Cardiac muscle cell (in vitro differentiated cells and primary cell): Measurements from ENCODE around the gene ARHGAP25. TPM values are rescaled to one million over a fixed set of nuclear protein-coding genes. Genes with fewer than 3 reads are reported as not detected.
A peak's percentile ranks its signal among the peaks of the same experiment; 100 is the strongest.

Experiments
- DNase-seq, 2 donors: peaks; one replicate each; pipeline versions ENCODE4 v3.0.0 to v3.0.0-alpha.2; 2010 to 2017; ENCODE audit warnings: low read depth in 1 of 2, low spot score in 1 of 2
- H3K27ac ChIP-seq: fragments of 200-600 bp; sonication (generic); 2 replicates; pipeline ENCODE4 v1.5.1; 2016
- H3K27me3 ChIP-seq: fragments of 200-600 bp; sonication (generic); 2 replicates; pipeline ENCODE4 v1.6.0; 2016; ENCODE audit warnings: control low read depth
- H3K36me3 ChIP-seq: fragments of 200-600 bp; sonication (generic); 2 replicates; pipeline ENCODE4 v1.5.1; 2016; ENCODE audit warnings: control low read depth
- H3K4me1 ChIP-seq: fragments of 200-600 bp; sonication (generic); 2 replicates; pipeline ENCODE4 v1.8.1; 2017; ENCODE audit warnings: low read depth, mild to moderate bottlenecking, mixed run types
- H3K4me3 ChIP-seq: fragments of 200-600 bp; sonication (generic); 2 replicates; pipeline ENCODE4 v1.5.1; 2016; ENCODE audit warnings: mild to moderate bottlenecking
- H3K9me3 ChIP-seq: fragments of 200-600 bp; sonication (generic); 2 replicates; pipeline ENCODE4 v1.5.1; 2017; ENCODE audit warnings: low read depth, mild to moderate bottlenecking, control low read depth
- polyA plus RNA-seq: library from polyadenylated mRNA; unstranded; fragments of >200 nt; fragmentation: Nextera tagmentation; extraction: Ambion mirVana; gene quantifications from 2 replicates; pipeline ENCODE4 v1.2.1, GENCODE V29; 2016
- total RNA-seq: library from RNA; depleted of rRNA; stranded (reverse); fragments of >200 nt; gene quantifications from 2 replicates; pipeline ENCODE4 v1.2.3, GENCODE V29; 2016
- TF ChIP-seq, protein P1 (sequence below): IDR thresholded peaks from 2 replicates; pipeline ENCODE4 v1.5.1; 2012; ENCODE audit warnings: low read depth, mild to moderate bottlenecking, low read length

Gene ARHGAP25
- total and polyA plus RNA-seq, 2 experiments from 2014 or later: 3.9 to 7.7 TPM

DNA sequence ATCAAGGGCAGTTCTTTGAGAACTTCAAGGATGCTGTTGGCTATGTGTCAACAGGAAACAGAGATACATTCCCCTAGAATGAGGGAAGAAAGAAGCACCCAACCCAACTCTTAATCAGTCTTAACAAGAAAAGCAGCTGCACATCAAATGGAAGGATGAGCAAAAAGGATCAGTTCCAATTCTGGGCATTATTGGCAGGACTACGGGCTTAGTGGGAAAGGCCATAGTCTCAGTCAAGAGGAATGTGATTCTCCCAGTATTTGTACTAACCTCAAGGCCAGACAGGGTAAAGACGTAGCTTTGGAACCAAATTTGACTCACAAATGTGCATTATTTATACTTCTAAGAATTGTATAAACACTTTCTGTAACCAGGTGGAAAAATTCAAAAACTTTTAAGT is 118.4 kb downstream of the ARHGAP25 start:
- TF ChIP-seq, protein P1, sequence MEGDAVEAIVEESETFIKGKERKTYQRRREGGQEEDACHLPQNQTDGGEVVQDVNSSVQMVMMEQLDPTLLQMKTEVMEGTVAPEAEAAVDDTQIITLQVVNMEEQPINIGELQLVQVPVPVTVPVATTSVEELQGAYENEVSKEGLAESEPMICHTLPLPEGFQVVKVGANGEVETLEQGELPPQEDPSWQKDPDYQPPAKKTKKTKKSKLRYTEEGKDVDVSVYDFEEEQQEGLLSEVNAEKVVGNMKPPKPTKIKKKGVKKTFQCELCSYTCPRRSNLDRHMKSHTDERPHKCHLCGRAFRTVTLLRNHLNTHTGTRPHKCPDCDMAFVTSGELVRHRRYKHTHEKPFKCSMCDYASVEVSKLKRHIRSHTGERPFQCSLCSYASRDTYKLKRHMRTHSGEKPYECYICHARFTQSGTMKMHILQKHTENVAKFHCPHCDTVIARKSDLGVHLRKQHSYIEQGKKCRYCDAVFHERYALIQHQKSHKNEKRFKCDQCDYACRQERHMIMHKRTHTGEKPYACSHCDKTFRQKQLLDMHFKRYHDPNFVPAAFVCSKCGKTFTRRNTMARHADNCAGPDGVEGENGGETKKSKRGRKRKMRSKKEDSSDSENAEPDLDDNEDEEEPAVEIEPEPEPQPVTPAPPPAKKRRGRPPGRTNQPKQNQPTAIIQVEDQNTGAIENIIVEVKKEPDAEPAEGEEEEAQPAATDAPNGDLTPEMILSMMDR: no peak
- H3K27me3 ChIP-seq: peaks cover 41% of the 10 kb centered on the region
- H3K9me3 ChIP-seq: no peaks in the 10 kb centered on the region
- H3K4me3 ChIP-seq: no peak overlapping the region
- no peak overlapping the region for H3K27ac ChIP-seq
- DNase-seq: no peak
- no peaks in the 10 kb centered on the region for H3K36me3 ChIP-seq
- H3K4me1 ChIP-seq: peaks cover 2% of the 10 kb centered on the region

DNA sequence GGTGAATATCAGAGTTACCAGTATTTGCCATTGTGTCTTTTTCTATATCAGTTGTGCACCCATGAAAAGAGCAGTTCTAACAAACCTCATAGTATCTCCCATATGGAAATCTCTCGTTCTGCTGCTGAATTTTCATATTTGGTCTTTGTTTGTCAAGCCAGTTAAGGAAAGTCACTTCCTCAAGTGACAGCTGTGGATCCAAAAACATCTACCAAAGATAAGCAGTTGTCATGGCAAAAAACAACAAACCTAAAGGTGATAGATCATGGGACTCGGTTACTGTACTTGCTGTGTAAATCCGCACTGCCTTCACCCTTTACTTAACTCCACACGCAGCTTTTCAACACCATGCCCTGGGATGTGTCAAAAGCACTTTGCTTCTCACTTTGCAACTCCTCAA is 119.3 kb downstream of the ARHGAP25 start:
- DNase-seq: peak; percentile 21 to 71
- no peaks in the 10 kb centered on the region for H3K36me3 ChIP-seq
- H3K9me3 ChIP-seq: no peaks in the 10 kb centered on the region
- TF ChIP-seq, protein P1: no peak
- H3K27me3 ChIP-seq: peaks cover 44% of the 10 kb centered on the region
- H3K27ac ChIP-seq: no peak overlapping the region
- H3K4me1 ChIP-seq: peaks cover 5% of the 10 kb centered on the region
- H3K4me3 ChIP-seq: no peak overlapping the region

DNA sequence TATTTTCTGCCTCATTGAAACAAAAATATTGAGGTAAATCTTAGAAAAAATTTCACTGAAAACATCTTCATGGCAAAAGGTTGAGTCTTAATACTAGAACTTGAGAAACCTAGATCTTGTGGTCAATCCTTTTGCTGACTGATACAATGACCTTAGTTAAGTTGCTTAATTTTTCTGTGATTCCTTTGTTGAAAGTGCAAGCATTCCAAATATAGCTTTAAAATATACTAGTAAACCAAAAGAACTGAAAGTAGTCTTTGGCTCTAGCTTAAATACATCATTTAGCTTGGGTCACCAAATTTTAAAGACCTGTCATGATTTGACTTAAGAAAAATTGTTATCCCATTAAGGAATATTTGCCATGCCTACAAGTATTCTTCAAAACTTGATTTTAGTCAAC is 119.9 kb downstream of the ARHGAP25 start:
- Histone ChIP-seq H3K27me3 (peaks cover 44% of the 10 kb centered on the region), H3K4me1 (peaks cover 10% of the 10 kb centered on the region), H3K36me3 (no peaks in the 10 kb centered on the region), H3K27ac (no peak overlapping the region), H3K4me3 (no peak overlapping the region), H3K9me3 (no peaks in the 10 kb centered on the region)
- no peak for DNase-seq
- TF ChIP-seq, protein P1: no peak

DNA sequence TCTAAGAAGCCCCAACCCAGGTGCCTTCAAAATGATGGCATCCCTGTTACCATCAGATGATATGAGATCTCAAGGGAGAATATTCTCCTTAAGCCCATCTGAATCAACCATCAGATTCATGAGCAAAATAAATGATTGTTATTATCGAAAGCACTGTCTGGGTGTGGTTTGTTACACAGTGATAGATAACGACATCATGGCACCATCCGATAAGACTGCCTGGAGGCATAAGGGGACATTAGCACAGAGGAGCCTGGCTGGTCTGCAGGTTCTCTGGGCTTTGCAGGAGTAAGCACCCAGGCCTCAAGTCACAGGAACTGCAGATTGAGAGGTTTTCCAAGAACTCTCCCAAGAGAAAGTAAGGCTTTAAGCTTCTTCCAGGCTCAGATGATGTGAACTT is 120.9 kb downstream of the ARHGAP25 start:
- no peak for DNase-seq
- H3K4me3 ChIP-seq: no peak overlapping the region
- H3K27ac ChIP-seq: no peak overlapping the region
- peaks cover 43% of the 10 kb centered on the region for H3K27me3 ChIP-seq
- H3K4me1 ChIP-seq: peaks cover 20% of the 10 kb centered on the region
- TF ChIP-seq, protein P1: no peak
- no peaks in the 10 kb centered on the region for H3K36me3 ChIP-seq
- H3K9me3 ChIP-seq: no peaks in the 10 kb centered on the region

DNA sequence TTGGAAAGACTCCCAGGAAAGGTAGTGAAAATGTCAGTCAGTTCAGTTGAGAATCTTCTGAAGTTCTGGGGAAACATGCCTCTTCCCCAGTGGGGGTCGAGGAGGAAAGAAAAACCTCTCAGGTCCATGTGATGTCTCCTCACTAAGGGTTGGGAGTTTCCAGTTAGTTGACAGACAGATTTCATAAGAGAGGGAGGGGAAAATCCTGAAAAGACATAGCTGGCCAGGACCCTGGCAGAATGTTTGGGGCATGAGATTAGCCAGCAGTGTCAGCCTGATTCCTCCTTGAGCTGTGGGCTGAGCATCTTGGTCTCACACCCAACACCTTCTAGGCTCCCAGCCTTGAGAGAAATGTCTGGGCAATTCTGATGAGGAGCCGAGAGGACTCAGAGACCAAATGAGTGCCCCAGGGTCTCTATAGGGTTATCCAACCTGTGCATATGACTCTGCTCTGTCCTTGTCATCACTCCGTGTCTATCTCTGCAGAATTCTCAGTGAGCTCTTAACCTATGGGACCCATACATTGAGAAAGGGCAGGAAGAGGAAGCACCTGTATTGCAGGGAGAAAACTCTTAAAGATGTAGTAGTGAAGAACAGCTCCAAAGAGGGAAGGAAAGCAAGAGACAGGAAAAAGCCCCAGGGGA is 122.7 kb downstream of the ARHGAP25 start:
- peaks cover 41% of the 10 kb centered on the region for H3K27me3 ChIP-seq

More for the DNA sequence above, 122.7 kb downstream of the ARHGAP25 start:
- peaks cover 21% of the 10 kb centered on the region for H3K4me1 ChIP-seq
- H3K36me3 ChIP-seq: no peaks in the 10 kb centered on the region
- TF ChIP-seq, protein P1: no peak
- no peak overlapping the region for H3K27ac ChIP-seq
- H3K4me3 ChIP-seq: no peak overlapping the region
- H3K9me3 ChIP-seq: no peaks in the 10 kb centered on the region
- DNase-seq: no peak
